Measurements from ENCODE around the gene PCSK5. TPM values are rescaled to one million over a fixed set of nuclear protein-coding genes. Genes with fewer than 3 reads are reported as not detected.

The PCSK5 gene
- polyA plus RNA-seq, 3 donors: 4.8 to 13.0 (median 7.1) TPM

- intact Hi-C loops (cut with micrococcal nuclease): no loop called here
- Histone ChIP-seq H3K36me3 (replicated peaks in 1 of 2; ENCODE audit: control insufficient read depth in 1 of 2, insufficient read depth in 2 of 2, low read length in 2 of 2) (no peaks in the 10 kb centered on the region), H3K9ac (ENCODE audit: insufficient read depth, low read length, poor library complexity, severe bottlenecking) (no peak overlapping the region), H4K20me1 (ENCODE audit: insufficient read depth, low read length) (peaks cover 74% of the 10 kb centered on the region), H3K9me3 (replicated peaks in 1 of 2; ENCODE audit: control insufficient read depth in 1 of 2, insufficient read depth in 1 of 2, low read length in 2 of 2) (no peaks in the 10 kb centered on the region), H3K4me2 (replicated peaks; ENCODE audit: extremely low read depth, low read length, poor library complexity, severe bottlenecking) (no peak overlapping the region), H3K27me3 (ENCODE audit: control insufficient read depth in 2 of 2, insufficient read depth in 2 of 2, low read length in 2 of 2) (no peaks in the 10 kb centered on the region), H3K27ac (ENCODE audit: low read depth in 1 of 2, low read length in 2 of 2) (no peak overlapping the region), H3K4me3 (replicated peaks in 1 of 3; ENCODE audit: low read depth in 2 of 3, low read length in 3 of 3) (no peak overlapping the region), H2AFZ (ENCODE audit: insufficient read depth, low read depth, low read length, poor library complexity, severe bottlenecking) (no peak overlapping the region), H3K4me1 (ENCODE audit: control insufficient read depth in 1 of 2, insufficient read depth in 2 of 2, low read length in 2 of 2) (no peaks in the 10 kb centered on the region), H3K79me2 (ENCODE audit: insufficient read depth, low read length) (peaks cover 3% of the 10 kb centered on the region)
- peaks cover 0 to 2% of the 10 kb centered on the region in 2 donors for H3K36me3 Mint-ChIP-seq
- peaks cover 7% of the 10 kb centered on the region for H3K4me1 Mint-ChIP-seq
- TF ChIP-seq CTCF (IDR thresholded peaks at IDR 0.05): no peak
- WGBS (ENCODE audit: insufficient coverage): no CpG with 5 or more reads among the region's 4 CpGs
- H3K27ac Mint-ChIP-seq: no peak overlapping the region
- H3K27me3 Mint-ChIP-seq (ENCODE audit: low read depth in 3 of 3): peaks cover 0 to 4% (median 3%) of the 10 kb centered on the region in 3 donors
- no peak for DNase-seq
- no peak overlapping the region for H3K4me3 Mint-ChIP-seq
- H3K9me3 Mint-ChIP-seq: no peaks in the 10 kb centered on the region
These were observed 20.3 kb downstream of the PCSK5 start for GRCh38 chr9:75910731-75911130.

GRCh38 chr9:75911390-75911789 is 20.9 kb downstream of the PCSK5 start:
- H3K36me3 ChIP-seq (replicated peaks in 1 of 2; ENCODE audit: control insufficient read depth in 1 of 2, insufficient read depth in 2 of 2, low read length in 2 of 2): no peaks in the 10 kb centered on the region
- WGBS (ENCODE audit: insufficient coverage): 100% methylated on average over 2 of the region's 3 CpGs
- Mint-ChIP-seq H3K4me3 (no peak overlapping the region), H3K27ac (no peak overlapping the region), H3K27me3 (ENCODE audit: low read depth in 3 of 3) (peaks cover 0 to 4% (median 3%) of the 10 kb centered on the region in 3 donors), H3K36me3 (peaks cover 0 to 2% of the 10 kb centered on the region in 2 donors), H3K9me3 (no peaks in the 10 kb centered on the region), H3K4me1 (peaks cover 7% of the 10 kb centered on the region)
- H3K4me1 ChIP-seq (ENCODE audit: control insufficient read depth in 1 of 2, insufficient read depth in 2 of 2, low read length in 2 of 2): no peaks in the 10 kb centered on the region
- no peak overlapping the region for H3K4me2 ChIP-seq (replicated peaks; ENCODE audit: extremely low read depth, low read length, poor library complexity, severe bottlenecking)
- no peak for DNase-seq
- no peak overlapping the region for H3K27ac ChIP-seq (ENCODE audit: low read depth in 1 of 2, low read length in 2 of 2)
- peaks cover 81% of the 10 kb centered on the region for H4K20me1 ChIP-seq (ENCODE audit: insufficient read depth, low read length)
- no peak overlapping the region for H2AFZ ChIP-seq (ENCODE audit: insufficient read depth, low read depth, low read length, poor library complexity, severe bottlenecking)
- peaks cover 3% of the 10 kb centered on the region for H3K79me2 ChIP-seq (ENCODE audit: insufficient read depth, low read length)
- no peak overlapping the region for H3K9ac ChIP-seq (ENCODE audit: insufficient read depth, low read length, poor library complexity, severe bottlenecking)
- intact Hi-C loops (cut with micrococcal nuclease): no loop called here
- H3K27me3 ChIP-seq (ENCODE audit: control insufficient read depth in 2 of 2, insufficient read depth in 2 of 2, low read length in 2 of 2): no peaks in the 10 kb centered on the region
- no peaks in the 10 kb centered on the region for H3K9me3 ChIP-seq (replicated peaks in 1 of 2; ENCODE audit: control insufficient read depth in 1 of 2, insufficient read depth in 1 of 2, low read length in 2 of 2)
- TF ChIP-seq CTCF (IDR thresholded peaks at IDR 0.05): no peak
- H3K4me3 ChIP-seq (replicated peaks in 1 of 3; ENCODE audit: low read depth in 2 of 3, low read length in 3 of 3): no peak overlapping the region
